Mucosa of rectum (tissue), 2 donors: Measurements from ENCODE around the gene PHLDB2.

ENCODE experiments used
- H3K27ac ChIP-seq, 2 donors: one replicate each; pipeline ENCODE4 v1.7.0; 2013; ENCODE audit warnings: inconsistent platforms in 2 of 2, low read depth in 2 of 2, low read length in 2 of 2
- H3K27me3 ChIP-seq, 2 donors: one replicate each; pipeline ENCODE4 v1.7.0; 2013; ENCODE audit warnings: low read length in 2 of 2; ENCODE audit not compliant: control insufficient read depth in 2 of 2, insufficient read depth in 2 of 2
- H3K36me3 ChIP-seq, 2 donors: one replicate each; pipeline ENCODE4 v1.7.0; 2013; ENCODE audit warnings: low read length in 2 of 2; ENCODE audit not compliant: control insufficient read depth in 2 of 2, insufficient read depth in 2 of 2
- H3K4me1 ChIP-seq, 2 donors: one replicate each; pipeline ENCODE4 v1.7.0; 2013; ENCODE audit warnings: low read length in 2 of 2, mild to moderate bottlenecking in 1 of 2; ENCODE audit not compliant: control insufficient read depth in 2 of 2, insufficient read depth in 2 of 2
- H3K4me3 ChIP-seq, 2 donors: one replicate each; pipeline ENCODE4 v1.7.0; 2013; ENCODE audit warnings: low read length in 2 of 2
- H3K9ac ChIP-seq, 2 donors: one replicate each; pipeline ENCODE4 v1.7.0; 2013; ENCODE audit warnings: low read length in 2 of 2, low read depth in 1 of 2, mild to moderate bottlenecking in 1 of 2
- H3K9me3 ChIP-seq, 2 donors: one replicate each; pipeline ENCODE4 v1.7.0; 2013; ENCODE audit warnings: low read length in 2 of 2; ENCODE audit not compliant: control insufficient read depth in 2 of 2
- donor health status: healthy.
- donor health status: Normal muscosa, but diverticular disease.

PHLDB2 gene

DNA sequence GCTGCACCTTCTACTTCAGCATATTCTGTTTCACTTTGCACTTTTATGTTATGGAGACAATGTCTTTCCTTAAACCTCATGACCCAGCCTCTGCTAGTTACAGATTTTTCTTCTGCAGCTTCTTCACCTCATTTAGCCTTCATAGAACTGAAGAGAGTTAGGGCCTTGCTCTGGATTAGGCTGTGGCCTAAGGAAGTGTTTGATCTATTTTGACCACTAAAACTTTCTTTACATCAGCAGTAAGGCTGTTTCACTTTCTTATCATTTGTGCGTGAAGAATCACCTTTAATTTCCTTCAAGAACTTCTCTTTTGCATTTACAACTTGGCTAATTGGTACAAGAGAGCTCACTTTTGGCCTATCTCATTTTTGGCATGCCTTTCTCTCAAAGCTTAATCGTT lies 40.9 kb downstream of the PHLDB2 start:
- Histone ChIP-seq H3K9me3 (no peaks in the 10 kb centered on the region), H3K27ac (no peak overlapping the region), H3K9ac (no peak overlapping the region), H3K36me3 (no peaks in the 10 kb centered on the region), H3K4me1 (no peaks in the 10 kb centered on the region), H3K4me3 (no peak overlapping the region), H3K27me3 (no peaks in the 10 kb centered on the region)

DNA sequence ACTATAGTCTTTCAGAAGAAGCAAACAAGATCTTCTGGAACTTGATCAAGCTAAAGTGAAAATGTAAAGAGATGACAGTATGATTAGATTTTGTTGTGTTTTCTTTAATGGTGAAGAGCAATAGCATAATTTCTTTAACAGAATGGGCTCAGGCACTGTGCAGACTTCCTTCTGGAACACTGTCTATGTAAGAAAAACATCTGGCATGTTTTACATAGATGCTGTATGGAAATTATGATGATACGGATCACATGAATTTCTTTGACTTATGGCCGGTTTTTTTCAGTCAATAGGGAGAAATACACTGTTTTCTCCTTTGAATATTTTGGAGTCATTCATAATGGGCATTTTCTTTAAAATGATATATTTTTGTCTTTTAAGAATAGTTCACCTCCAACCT lies 42.6 kb downstream of the PHLDB2 start:
- no peak overlapping the region for H3K4me3 ChIP-seq
- H3K9ac ChIP-seq = no peak overlapping the region
- H3K4me1 ChIP-seq = no peaks in the 10 kb centered on the region
- H3K9me3 ChIP-seq = no peaks in the 10 kb centered on the region
- H3K27me3 ChIP-seq = no peaks in the 10 kb centered on the region
- H3K27ac ChIP-seq = no peak overlapping the region
- no peaks in the 10 kb centered on the region for H3K36me3 ChIP-seq

DNA sequence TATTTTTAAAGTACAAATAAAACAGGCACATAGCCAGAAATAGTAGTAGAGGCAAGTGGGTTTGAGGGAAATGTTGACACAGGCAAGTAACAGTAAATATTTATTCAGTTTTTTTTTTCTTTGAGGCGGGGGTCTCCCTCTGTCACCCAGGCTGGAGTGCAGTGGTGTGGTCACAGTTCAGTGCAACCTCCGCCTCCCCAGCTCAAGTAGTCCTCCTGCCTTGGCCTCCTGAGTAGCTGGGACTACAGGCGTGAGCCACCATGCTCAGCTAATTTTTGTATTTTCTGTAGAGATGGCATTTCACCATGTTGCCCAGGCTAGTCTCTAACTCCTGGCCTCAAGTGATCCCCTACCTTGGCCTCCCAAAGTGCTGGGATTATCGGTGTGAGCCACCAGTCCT lies 43.5 kb downstream of the PHLDB2 start:
- H3K36me3 ChIP-seq = no peaks in the 10 kb centered on the region
- H3K27ac ChIP-seq = no peak overlapping the region
- no peak overlapping the region for H3K4me3 ChIP-seq
- H3K9me3 ChIP-seq = no peaks in the 10 kb centered on the region
- H3K27me3 ChIP-seq = no peaks in the 10 kb centered on the region
- no peaks in the 10 kb centered on the region for H3K4me1 ChIP-seq
- H3K9ac ChIP-seq = no peak overlapping the region

DNA sequence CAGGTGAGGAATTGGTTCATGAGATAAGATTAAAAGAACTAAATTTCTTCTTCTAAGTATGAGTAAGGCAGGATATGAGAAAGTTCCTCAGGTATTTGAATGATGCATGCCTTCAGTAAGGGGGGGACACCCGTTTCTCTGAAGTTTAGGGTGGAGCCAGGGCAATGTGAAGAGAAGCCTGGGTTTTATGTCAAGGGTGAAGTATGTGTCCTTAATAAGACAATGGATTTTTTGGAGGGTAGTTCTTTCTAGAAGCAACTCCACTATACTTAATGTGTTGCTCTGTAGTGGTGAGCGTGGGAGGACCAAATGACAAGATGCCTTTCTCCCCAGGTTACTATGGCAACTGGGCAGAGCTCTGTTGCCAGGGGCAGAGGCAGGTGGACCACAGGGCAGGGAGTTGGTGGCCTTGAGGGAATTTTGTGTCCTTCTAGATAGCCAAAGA lies 44.0 kb downstream of the PHLDB2 start:
- Histone ChIP-seq H3K36me3 (no peaks in the 10 kb centered on the region), H3K9ac (no peak overlapping the region), H3K4me3 (no peak overlapping the region), H3K4me1 (no peaks in the 10 kb centered on the region), H3K27me3 (no peaks in the 10 kb centered on the region), H3K27ac (no peak overlapping the region), H3K9me3 (no peaks in the 10 kb centered on the region)

DNA sequence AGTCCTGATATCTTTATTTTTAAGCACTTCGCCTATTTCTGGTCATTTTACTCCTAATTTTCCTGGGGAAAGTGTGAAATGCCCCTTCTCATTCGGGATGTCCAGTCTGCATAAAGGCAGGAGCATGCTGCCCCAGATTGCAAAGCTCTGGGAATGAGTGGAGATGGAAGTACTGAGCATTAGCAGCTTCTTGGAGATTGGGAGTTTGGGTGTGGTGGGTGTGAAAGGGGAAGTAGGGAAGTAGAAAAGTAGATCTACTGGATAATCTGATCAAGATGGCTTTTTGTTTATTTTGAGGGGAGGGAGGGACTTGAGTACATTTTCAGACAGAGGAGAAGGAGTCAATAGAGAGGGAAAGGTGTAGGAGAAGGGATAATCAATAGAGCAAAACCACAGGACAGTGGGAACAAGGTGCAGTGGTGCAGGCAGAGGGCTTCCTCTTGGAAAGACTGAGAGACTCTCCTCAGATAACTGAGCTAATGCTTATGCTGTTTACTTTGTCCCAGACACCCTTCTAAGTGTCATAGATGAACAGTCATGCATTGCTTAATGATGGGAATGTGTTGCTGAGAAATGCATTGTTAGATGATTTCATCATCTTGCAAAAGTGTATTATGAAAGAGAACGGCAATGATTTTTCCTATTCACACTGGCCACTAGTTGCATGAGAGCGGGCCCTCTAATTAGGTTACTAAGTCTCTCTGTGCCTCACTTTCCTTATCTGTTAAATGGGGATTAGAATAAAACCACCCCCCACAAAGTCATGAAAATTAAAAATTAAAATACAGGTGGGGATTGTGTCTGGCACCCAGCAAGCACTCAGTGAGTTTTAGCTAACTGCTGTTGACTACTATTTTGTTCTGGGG lies 45.5 kb downstream of the PHLDB2 start:
- Histone ChIP-seq H3K27me3 (no peaks in the 10 kb centered on the region), H3K9me3 (no peaks in the 10 kb centered on the region), H3K4me1 (no peaks in the 10 kb centered on the region), H3K36me3 (no peaks in the 10 kb centered on the region), H3K9ac (no peak overlapping the region), H3K4me3 (no peak overlapping the region), H3K27ac (no peak overlapping the region)

DNA sequence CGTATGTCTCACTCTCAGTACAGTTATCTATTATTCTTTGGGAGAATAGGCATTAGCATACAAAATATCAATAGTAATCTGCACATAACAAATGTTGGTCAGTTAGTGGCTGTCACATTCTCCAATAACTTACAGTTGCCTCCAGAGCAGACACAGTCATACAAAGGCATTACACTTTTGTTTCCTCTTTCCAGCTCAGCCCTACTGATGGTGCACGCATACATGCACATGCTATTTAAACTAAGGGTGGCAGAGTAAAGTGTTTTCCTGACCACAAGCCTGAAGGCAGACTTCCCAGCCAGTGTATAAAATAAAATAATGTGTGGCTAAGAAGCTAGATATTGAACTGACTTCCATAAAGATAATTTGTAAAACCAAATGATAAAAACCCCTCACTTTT lies 47.6 kb downstream of the PHLDB2 start:
- Histone ChIP-seq H3K36me3 (no peaks in the 10 kb centered on the region), H3K9me3 (no peaks in the 10 kb centered on the region), H3K27ac (no peak overlapping the region), H3K27me3 (no peaks in the 10 kb centered on the region), H3K9ac (no peak overlapping the region), H3K4me3 (no peak overlapping the region), H3K4me1 (no peaks in the 10 kb centered on the region)

DNA sequence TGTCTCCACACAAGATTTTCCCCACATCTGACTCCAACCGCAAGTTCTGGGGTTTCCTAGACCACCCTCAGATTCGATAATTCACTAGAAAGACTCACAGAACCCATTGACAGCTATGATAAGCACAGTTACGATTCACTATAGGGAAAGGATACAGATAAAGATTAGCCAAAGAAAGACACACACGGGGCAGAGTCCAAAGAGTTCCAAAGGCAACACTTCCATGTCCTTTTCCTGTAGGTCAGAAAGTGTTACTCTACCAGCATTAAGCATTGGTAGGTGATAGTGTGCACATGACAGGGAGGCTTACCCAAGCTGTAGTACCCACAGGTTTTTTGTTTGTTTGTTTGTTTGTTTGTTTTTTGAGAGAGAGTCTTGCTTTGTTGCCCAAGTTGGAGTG lies 48.1 kb downstream of the PHLDB2 start:
- no peaks in the 10 kb centered on the region for H3K27me3 ChIP-seq
- no peak overlapping the region for H3K27ac ChIP-seq
- no peak overlapping the region for H3K4me3 ChIP-seq
- no peaks in the 10 kb centered on the region for H3K36me3 ChIP-seq
- H3K9me3 ChIP-seq = no peaks in the 10 kb centered on the region
- H3K9ac ChIP-seq = no peak overlapping the region
- H3K4me1 ChIP-seq = no peaks in the 10 kb centered on the region

DNA sequence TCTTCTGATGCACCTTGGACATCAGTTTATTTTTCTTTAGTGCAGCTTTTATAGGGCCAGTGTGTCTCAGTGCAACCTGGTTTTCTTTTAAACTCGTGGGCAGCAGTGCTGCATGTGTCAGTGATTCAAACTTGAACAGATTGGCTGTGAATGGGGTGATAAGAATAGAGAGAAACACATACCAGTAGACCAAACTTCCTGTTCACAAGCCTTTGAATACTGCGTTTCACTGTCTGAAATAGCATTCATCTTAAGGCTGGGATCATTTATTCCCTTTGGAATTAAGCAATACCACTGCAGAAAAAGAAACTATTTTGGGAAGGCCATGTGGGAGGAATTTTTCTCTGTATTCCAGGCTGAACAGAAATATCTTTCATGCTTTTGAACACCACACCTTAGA lies 51.7 kb downstream of the PHLDB2 start:
- Histone ChIP-seq H3K9me3 (no peaks in the 10 kb centered on the region), H3K4me1 (no peaks in the 10 kb centered on the region), H3K36me3 (peaks cover 2 to 4% of the 10 kb centered on the region in 2 donors), H3K27me3 (no peaks in the 10 kb centered on the region), H3K9ac (no peak overlapping the region), H3K27ac (no peak overlapping the region), H3K4me3 (no peak overlapping the region)

DNA sequence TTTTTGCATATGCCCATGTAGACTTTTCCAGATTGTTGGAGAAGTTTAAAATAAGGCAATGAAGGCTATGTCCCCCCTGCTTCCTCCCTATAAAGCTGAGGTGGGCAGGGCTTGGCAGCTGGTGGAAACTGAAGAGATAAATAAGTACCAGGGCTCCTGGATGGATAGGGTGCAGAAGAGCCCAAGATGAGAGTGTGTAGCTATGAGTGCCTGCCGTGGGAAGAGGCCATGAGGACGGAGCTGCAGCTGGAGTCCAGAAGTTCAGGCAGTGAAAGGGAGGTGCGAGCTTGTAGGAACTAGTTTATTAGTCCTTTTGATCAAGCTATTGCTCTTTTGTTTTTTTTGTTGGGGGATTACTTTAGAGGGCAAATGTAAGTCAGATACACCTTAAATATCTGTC lies 52.4 kb downstream of the PHLDB2 start:
- Histone ChIP-seq H3K4me1 (no peaks in the 10 kb centered on the region), H3K36me3 (peaks cover 2 to 6% of the 10 kb centered on the region in 2 donors), H3K9ac (no peak overlapping the region), H3K27me3 (no peaks in the 10 kb centered on the region), H3K4me3 (no peak overlapping the region), H3K27ac (no peak overlapping the region), H3K9me3 (no peaks in the 10 kb centered on the region)

DNA sequence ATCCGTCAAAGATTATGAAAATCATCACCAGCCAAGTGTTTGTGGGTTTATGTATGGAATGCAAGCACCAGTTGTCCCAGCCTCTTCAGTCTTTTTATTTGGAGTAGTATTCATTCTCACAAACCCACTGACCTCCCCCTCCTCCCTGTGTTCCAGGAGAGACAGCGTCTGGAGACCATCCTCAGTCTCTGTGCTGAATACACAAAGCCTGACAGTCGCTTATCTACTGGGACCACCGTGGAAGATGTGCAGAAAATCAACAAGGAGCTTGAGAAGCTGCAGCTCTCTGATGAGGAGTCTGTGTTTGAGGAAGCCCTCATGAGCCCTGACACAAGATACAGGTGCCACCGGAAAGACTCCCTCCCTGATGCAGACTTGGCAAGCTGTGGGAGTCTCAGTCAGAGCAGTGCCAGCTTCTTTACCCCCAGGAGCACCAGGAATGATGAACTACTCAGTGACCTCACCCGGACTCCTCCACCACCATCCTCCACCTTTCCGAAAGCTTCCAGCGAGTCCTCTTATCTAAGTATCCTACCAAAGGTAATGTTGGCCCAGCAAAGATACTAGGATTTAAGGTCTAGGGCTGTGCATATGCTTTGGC lies 54.2 kb downstream of the PHLDB2 start:
- Histone ChIP-seq H3K27ac (no peak overlapping the region), H3K36me3 (peaks cover 2 to 6% of the 10 kb centered on the region in 2 donors), H3K4me1 (no peaks in the 10 kb centered on the region), H3K9ac (no peak overlapping the region), H3K4me3 (no peak overlapping the region), H3K27me3 (no peaks in the 10 kb centered on the region), H3K9me3 (no peaks in the 10 kb centered on the region)
